Caco-2 (cell line): ENCODE results near the gene ADISSP. TPM values are rescaled to one million over a fixed set of nuclear protein-coding genes. Genes with fewer than 3 reads are reported as not detected.

Experiments
- BruUV-seq: library from RNA; stranded (reverse); fragments of 400-500 nt; replicated peaks from 2 replicates; lab custom pipeline; 2021; lab: Mats Ljungman, UMichigan
- CTCF ChIA-PET: fragments of 300-600 bp; sonication (Branson Sonifier 250); formaldehyde crosslinking; loops from one replicate; lab custom pipeline; 2022; ENCODE audit warnings: antibody characterized with exemption; lab: Charles Lee
- POLR2A ChIA-PET: fragments of 300-600 bp; sonication (Branson Sonifier 250); formaldehyde crosslinking; loops from one replicate; lab custom pipeline; 2022; ENCODE audit warnings: antibody characterized with exemption; lab: Charles Lee
- DNase-seq, 2 experiments: peaks; one replicate each; pipeline versions ENCODE4 v3.0.0 to v3.0.0-alpha.2; 2020 to 2022
- H3K27me3 ChIP-seq: replicated peaks from 2 replicates; pipeline ENCODE4 v1.6.0; 2011; ENCODE audit warnings: low read length; ENCODE audit not compliant: control insufficient read depth, insufficient read depth
- H3K36me3 ChIP-seq: 2 replicates; pipeline ENCODE4 v1.5.1; 2011; ENCODE audit warnings: low read length; ENCODE audit not compliant: control insufficient read depth, insufficient read depth
- H3K4me1 ChIP-seq: fragments of 250-450 bp; sonication (Bioruptor Pico); 2 replicates; pipeline ENCODE4 v1.5.1; 2020; ENCODE audit warnings: mild to moderate bottlenecking
- H3K4me3 ChIP-seq: 2 replicates; pipeline ENCODE4 v1.5.1; 2011; ENCODE audit warnings: low read depth, mild to moderate bottlenecking, control low read depth, low read length
- H3K9me3 ChIP-seq: fragments of 250-450 bp; sonication (Bioruptor Pico); 2 replicates; pipeline ENCODE4 v1.5.1; 2020; ENCODE audit warnings: mild to moderate bottlenecking, moderate library complexity
- H3K27ac Mint-ChIP-seq: one replicate; pipeline ENCODE4 v1.8.0; 2022; ENCODE audit warnings: mixed read lengths; ENCODE audit not compliant: unreplicated experiment
- H3K27me3 Mint-ChIP-seq: one replicate; pipeline ENCODE4 v1.8.0; 2022; ENCODE audit warnings: mixed read lengths; ENCODE audit not compliant: insufficient read depth, unreplicated experiment
- H3K36me3 Mint-ChIP-seq: one replicate; pipeline ENCODE4 v1.8.0; 2022; ENCODE audit warnings: mild to moderate bottlenecking, mixed read lengths; ENCODE audit not compliant: insufficient read depth, unreplicated experiment
- H3K4me1 Mint-ChIP-seq: one replicate; pipeline ENCODE4 v1.8.0; 2022; ENCODE audit warnings: low read depth, mixed read lengths; ENCODE audit not compliant: unreplicated experiment
- H3K4me3 Mint-ChIP-seq: one replicate; pipeline ENCODE4 v1.8.0; 2022; ENCODE audit warnings: mild to moderate bottlenecking, moderate library complexity, mixed read lengths; ENCODE audit not compliant: unreplicated experiment
- H3K9me3 Mint-ChIP-seq: one replicate; pipeline ENCODE4 v1.8.0; 2022; ENCODE audit warnings: mixed read lengths; ENCODE audit not compliant: unreplicated experiment
- CTCF ChIP-seq, 2 experiments: fragments of 200-600 bp in 1 of 2; IDR thresholded peaks; 1 replicate in 1 of 2; 2 replicates in 1 of 2; pipeline versions ENCODE4 v1.5.1 to v1.8.0; 2011 to 2022; ENCODE audit warnings: antibody characterized with exemption in 1 of 2, control low read depth in 1 of 2, inconsistent platforms in 1 of 2, low read depth in 1 of 2, low read length in 1 of 2, mild to moderate bottlenecking in 1 of 2, moderate library complexity in 1 of 2; ENCODE audit not compliant: insufficient read depth in 1 of 2, severe bottlenecking in 1 of 2, unreplicated experiment in 1 of 2
- intact Hi-C: fragments of 100-400 bp; cut with micrococcal nuclease; formaldehyde crosslinking; loops from one replicate; pipeline ENCODE4 v1.10.0; 2022; ENCODE audit not compliant: unreplicated experiment
- total RNA-seq: library from RNA; stranded (reverse); gene quantifications from 2 replicates; pipeline ENCODE4 v1.2.3, GENCODE V29; 2022

The ADISSP gene
- total RNA-seq, 1 experiment from 2014 or later, result 56.1 TPM

GRCh38 chr20:3759316-3759823 is 8.2 kb downstream of the ADISSP start:
- Mint-ChIP-seq H3K9me3 (no peaks in the 10 kb centered on the region), H3K4me1 (no peaks in the 10 kb centered on the region), H3K27ac (no peak overlapping the region), H3K36me3 (peaks cover 15% of the 10 kb centered on the region), H3K27me3 (no peaks in the 10 kb centered on the region), H3K4me3 (no peak overlapping the region)
- Histone ChIP-seq H3K9me3 (no peaks in the 10 kb centered on the region), H3K4me1 (no peaks in the 10 kb centered on the region), H3K36me3 (0 out of 2 replicates have a peak, but pooled peaks cover 1% of the 10 kb centered on the region), H3K27me3 (no peaks in the 10 kb centered on the region), H3K4me3 (no peak overlapping the region)
- TF ChIP-seq CTCF (IDR thresholded peaks at IDR 0.05; ENCODE audit: insufficient read depth in 1 of 2, low read depth in 1 of 2, low read length in 1 of 2, severe bottlenecking in 1 of 2, unreplicated experiment in 1 of 2), result no peak
- ChIA-PET POLR2A (no interaction called here), CTCF (interaction anchor here (1.5 kb wide), 1 partner anchor 9 kb away, joined by 6 read pairs; no protein-coding TSS in a partner anchor)
- no peak for DNase-seq
- no TSS peak for BruUV-seq
- intact Hi-C loops, result no loop called here

GRCh38 chr20:3758566-3758965 is 9.0 kb downstream of the ADISSP start:
- intact Hi-C loops, result no loop called here
- Histone ChIP-seq H3K4me1 (no peaks in the 10 kb centered on the region), H3K27me3 (no peaks in the 10 kb centered on the region), H3K36me3 (0 out of 2 replicates have a peak, but pooled peaks cover 1% of the 10 kb centered on the region), H3K9me3 (no peaks in the 10 kb centered on the region), H3K4me3 (no peak overlapping the region)
- no peak for TF ChIP-seq CTCF (IDR thresholded peaks at IDR 0.05; ENCODE audit: insufficient read depth in 1 of 2, low read depth in 1 of 2, low read length in 1 of 2, severe bottlenecking in 1 of 2, unreplicated experiment in 1 of 2)
- Mint-ChIP-seq H3K36me3 (peaks cover 15% of the 10 kb centered on the region), H3K9me3 (no peaks in the 10 kb centered on the region), H3K27me3 (no peaks in the 10 kb centered on the region), H3K4me1 (no peaks in the 10 kb centered on the region), H3K4me3 (no peak overlapping the region), H3K27ac (no peak overlapping the region)
- CTCF ChIA-PET, result no interaction called here
- POLR2A ChIA-PET, result no interaction called here
- DNase-seq, result no peak
- BruUV-seq, result no TSS peak

GRCh38 chr20:3757268-3757667 is 10.3 kb downstream of the ADISSP start:
- H3K27ac Mint-ChIP-seq, result no peak overlapping the region
- intact Hi-C loops, result no loop called here
- no peak for DNase-seq
- ChIA-PET CTCF (interaction anchor here (0.8 to 1.5 kb wide), 4 partner anchors 8 to 63 kb away, joined by 3 to 9 read pairs (median 4); partner anchors contain the start of genes ADISSP and AP5S1), POLR2A (no interaction called here)
- Histone ChIP-seq H3K36me3 (0 out of 2 replicates have a peak, but pooled peaks cover 1% of the 10 kb centered on the region), H3K27me3 (no peaks in the 10 kb centered on the region), H3K4me1 (no peaks in the 10 kb centered on the region), H3K4me3 (no peak overlapping the region), H3K9me3 (no peaks in the 10 kb centered on the region)
- TF ChIP-seq CTCF (IDR thresholded peaks at IDR 0.05; ENCODE audit: insufficient read depth in 1 of 2, low read depth in 1 of 2, low read length in 1 of 2, severe bottlenecking in 1 of 2, unreplicated experiment in 1 of 2), result no peak
- no peak overlapping the region for H3K4me3 Mint-ChIP-seq
- H3K27me3 Mint-ChIP-seq, result no peaks in the 10 kb centered on the region
- BruUV-seq, result no TSS peak
- H3K4me1 Mint-ChIP-seq, result no peaks in the 10 kb centered on the region
- no peaks in the 10 kb centered on the region for H3K9me3 Mint-ChIP-seq
- peaks cover 20% of the 10 kb centered on the region for H3K36me3 Mint-ChIP-seq
